ENCODE data around the gene CYP2E1.
"Not testable (repeated sequence)": the region's sequence is repeated elsewhere in the genome, so short reads cannot be mapped to it uniquely, and the experiment has no call there.

DNA sequence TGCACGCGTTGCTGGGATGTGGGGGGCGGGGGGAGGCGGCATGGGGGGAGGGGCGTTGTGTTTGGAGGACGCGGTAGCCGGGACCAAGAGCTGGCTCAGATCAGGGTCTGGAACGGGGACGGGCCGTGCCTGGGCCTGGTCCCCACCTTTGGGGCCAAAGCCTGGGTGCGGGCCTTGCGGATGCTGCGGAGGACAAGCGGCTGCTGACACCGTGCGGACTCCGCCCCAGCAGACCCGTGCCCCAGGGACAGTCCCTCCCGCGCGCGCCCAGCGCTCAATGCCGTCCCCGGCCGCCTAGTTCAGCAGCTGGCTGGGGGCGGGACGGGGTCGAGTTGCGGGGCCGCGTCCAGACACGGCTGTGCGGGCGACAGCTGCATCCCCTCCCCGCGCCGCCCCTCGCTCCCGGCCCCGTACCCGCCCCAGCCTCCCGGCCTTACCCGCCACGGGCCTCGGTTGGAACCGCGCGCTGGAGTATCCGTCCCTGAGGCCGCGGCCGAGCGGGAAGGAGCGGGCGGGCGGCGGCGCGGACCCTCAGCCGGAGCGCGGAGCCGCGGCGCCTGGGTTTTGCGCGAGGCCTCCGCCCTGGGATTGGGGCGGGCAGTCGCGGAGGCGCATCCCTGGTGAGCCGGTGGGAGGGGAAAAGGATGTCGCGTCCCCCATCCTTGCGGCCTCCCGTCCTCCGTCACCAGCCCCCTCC is 41.8 kb downstream of the CYP2E1 start:
- TF ChIP-seq, protein P1, sequence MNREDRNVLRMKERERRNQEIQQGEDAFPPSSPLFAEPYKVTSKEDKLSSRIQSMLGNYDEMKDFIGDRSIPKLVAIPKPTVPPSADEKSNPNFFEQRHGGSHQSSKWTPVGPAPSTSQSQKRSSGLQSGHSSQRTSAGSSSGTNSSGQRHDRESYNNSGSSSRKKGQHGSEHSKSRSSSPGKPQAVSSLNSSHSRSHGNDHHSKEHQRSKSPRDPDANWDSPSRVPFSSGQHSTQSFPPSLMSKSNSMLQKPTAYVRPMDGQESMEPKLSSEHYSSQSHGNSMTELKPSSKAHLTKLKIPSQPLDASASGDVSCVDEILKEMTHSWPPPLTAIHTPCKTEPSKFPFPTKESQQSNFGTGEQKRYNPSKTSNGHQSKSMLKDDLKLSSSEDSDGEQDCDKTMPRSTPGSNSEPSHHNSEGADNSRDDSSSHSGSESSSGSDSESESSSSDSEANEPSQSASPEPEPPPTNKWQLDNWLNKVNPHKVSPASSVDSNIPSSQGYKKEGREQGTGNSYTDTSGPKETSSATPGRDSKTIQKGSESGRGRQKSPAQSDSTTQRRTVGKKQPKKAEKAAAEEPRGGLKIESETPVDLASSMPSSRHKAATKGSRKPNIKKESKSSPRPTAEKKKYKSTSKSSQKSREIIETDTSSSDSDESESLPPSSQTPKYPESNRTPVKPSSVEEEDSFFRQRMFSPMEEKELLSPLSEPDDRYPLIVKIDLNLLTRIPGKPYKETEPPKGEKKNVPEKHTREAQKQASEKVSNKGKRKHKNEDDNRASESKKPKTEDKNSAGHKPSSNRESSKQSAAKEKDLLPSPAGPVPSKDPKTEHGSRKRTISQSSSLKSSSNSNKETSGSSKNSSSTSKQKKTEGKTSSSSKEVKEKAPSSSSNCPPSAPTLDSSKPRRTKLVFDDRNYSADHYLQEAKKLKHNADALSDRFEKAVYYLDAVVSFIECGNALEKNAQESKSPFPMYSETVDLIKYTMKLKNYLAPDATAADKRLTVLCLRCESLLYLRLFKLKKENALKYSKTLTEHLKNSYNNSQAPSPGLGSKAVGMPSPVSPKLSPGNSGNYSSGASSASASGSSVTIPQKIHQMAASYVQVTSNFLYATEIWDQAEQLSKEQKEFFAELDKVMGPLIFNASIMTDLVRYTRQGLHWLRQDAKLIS (CRISPR knock-in tag; IDR thresholded peaks at IDR 0.05; ENCODE audit: borderline replicate concordance) = not testable (repeated sequence)
- TF ChIP-seq, protein P2, sequence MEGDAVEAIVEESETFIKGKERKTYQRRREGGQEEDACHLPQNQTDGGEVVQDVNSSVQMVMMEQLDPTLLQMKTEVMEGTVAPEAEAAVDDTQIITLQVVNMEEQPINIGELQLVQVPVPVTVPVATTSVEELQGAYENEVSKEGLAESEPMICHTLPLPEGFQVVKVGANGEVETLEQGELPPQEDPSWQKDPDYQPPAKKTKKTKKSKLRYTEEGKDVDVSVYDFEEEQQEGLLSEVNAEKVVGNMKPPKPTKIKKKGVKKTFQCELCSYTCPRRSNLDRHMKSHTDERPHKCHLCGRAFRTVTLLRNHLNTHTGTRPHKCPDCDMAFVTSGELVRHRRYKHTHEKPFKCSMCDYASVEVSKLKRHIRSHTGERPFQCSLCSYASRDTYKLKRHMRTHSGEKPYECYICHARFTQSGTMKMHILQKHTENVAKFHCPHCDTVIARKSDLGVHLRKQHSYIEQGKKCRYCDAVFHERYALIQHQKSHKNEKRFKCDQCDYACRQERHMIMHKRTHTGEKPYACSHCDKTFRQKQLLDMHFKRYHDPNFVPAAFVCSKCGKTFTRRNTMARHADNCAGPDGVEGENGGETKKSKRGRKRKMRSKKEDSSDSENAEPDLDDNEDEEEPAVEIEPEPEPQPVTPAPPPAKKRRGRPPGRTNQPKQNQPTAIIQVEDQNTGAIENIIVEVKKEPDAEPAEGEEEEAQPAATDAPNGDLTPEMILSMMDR (IDR thresholded peaks at IDR 0.05) = not testable (repeated sequence)
- TF ChIP-seq ZNF396 (CRISPR knock-in tag; IDR thresholded peaks at IDR 0.05; ENCODE audit: borderline replicate concordance); FOXK1 (CRISPR knock-in tag; IDR thresholded peaks at IDR 0.05); TCF7 (CRISPR knock-in tag; IDR thresholded peaks at IDR 0.05; ENCODE audit: low read depth): not testable (repeated sequence)
- TF ChIP-seq, protein P3, sequence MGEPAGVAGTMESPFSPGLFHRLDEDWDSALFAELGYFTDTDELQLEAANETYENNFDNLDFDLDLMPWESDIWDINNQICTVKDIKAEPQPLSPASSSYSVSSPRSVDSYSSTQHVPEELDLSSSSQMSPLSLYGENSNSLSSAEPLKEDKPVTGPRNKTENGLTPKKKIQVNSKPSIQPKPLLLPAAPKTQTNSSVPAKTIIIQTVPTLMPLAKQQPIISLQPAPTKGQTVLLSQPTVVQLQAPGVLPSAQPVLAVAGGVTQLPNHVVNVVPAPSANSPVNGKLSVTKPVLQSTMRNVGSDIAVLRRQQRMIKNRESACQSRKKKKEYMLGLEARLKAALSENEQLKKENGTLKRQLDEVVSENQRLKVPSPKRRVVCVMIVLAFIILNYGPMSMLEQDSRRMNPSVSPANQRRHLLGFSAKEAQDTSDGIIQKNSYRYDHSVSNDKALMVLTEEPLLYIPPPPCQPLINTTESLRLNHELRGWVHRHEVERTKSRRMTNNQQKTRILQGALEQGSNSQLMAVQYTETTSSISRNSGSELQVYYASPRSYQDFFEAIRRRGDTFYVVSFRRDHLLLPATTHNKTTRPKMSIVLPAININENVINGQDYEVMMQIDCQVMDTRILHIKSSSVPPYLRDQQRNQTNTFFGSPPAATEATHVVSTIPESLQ (CRISPR knock-in tag; IDR thresholded peaks at IDR 0.05) = not testable (repeated sequence)
- TF ChIP-seq, protein P4, sequence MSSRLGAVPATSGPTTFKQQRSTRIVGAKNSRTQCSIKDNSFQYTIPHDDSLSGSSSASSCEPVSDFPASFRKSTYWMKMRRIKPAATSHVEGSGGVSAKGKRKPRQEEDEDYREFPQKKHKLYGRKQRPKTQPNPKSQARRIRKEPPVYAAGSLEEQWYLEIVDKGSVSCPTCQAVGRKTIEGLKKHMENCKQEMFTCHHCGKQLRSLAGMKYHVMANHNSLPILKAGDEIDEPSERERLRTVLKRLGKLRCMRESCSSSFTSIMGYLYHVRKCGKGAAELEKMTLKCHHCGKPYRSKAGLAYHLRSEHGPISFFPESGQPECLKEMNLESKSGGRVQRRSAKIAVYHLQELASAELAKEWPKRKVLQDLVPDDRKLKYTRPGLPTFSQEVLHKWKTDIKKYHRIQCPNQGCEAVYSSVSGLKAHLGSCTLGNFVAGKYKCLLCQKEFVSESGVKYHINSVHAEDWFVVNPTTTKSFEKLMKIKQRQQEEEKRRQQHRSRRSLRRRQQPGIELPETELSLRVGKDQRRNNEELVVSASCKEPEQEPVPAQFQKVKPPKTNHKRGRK (CRISPR knock-in tag; IDR thresholded peaks at IDR 0.05; ENCODE audit: borderline replicate concordance) = not testable (repeated sequence)
- TF ChIP-seq, protein P5, sequence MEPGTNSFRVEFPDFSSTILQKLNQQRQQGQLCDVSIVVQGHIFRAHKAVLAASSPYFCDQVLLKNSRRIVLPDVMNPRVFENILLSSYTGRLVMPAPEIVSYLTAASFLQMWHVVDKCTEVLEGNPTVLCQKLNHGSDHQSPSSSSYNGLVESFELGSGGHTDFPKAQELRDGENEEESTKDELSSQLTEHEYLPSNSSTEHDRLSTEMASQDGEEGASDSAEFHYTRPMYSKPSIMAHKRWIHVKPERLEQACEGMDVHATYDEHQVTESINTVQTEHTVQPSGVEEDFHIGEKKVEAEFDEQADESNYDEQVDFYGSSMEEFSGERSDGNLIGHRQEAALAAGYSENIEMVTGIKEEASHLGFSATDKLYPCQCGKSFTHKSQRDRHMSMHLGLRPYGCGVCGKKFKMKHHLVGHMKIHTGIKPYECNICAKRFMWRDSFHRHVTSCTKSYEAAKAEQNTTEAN (CRISPR knock-in tag; IDR thresholded peaks at IDR 0.05) = not testable (repeated sequence)
- TF ChIP-seq, protein P6, sequence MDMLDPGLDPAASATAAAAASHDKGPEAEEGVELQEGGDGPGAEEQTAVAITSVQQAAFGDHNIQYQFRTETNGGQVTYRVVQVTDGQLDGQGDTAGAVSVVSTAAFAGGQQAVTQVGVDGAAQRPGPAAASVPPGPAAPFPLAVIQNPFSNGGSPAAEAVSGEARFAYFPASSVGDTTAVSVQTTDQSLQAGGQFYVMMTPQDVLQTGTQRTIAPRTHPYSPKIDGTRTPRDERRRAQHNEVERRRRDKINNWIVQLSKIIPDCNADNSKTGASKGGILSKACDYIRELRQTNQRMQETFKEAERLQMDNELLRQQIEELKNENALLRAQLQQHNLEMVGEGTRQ (CRISPR knock-in tag; IDR thresholded peaks at IDR 0.05) = not testable (repeated sequence)

Data from WTC11 (cell line).